ENCODE measurements around the gene SAXO2. TPM values are rescaled to one million over a fixed set of nuclear protein-coding genes. Genes with fewer than 3 reads are reported as not detected.
A peak's percentile ranks its signal among the peaks of the same experiment; 100 is the strongest.
"Not testable (repeated sequence)": the region's sequence is repeated elsewhere in the genome, so short reads cannot be mapped to it uniquely, and the experiment has no call there.

SAXO2 gene, protein sequence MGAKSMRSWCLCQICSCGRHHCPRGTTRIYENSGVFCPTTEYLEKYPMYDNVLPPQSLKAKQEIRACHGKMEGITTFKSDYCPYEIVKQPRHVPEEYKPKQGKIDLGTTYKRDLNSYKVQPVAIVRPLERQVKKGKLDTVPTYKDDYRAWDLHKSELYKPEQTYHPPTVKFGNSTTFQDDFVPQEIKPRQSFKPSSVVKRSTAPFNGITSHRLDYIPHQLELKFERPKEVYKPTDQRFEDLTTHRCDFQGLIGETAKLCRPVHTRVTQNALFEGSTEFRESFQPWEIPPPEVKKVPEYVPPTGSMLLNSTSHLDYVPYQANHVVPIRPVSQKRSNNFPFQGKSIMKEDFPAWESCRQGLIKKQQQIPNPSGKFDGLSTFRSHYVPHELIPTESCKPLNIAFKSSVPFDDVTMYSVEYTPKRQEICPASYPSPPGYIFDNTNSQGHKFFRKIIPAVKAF
- total RNA-seq (1 to 10 TPM in 5 of 6 donors, under 1 TPM in 1; 0.88 to 4.3 (median 1.5) TPM), polyA plus RNA-seq (1 to 10 TPM; 1.6 to 7.1 TPM)

DNA sequence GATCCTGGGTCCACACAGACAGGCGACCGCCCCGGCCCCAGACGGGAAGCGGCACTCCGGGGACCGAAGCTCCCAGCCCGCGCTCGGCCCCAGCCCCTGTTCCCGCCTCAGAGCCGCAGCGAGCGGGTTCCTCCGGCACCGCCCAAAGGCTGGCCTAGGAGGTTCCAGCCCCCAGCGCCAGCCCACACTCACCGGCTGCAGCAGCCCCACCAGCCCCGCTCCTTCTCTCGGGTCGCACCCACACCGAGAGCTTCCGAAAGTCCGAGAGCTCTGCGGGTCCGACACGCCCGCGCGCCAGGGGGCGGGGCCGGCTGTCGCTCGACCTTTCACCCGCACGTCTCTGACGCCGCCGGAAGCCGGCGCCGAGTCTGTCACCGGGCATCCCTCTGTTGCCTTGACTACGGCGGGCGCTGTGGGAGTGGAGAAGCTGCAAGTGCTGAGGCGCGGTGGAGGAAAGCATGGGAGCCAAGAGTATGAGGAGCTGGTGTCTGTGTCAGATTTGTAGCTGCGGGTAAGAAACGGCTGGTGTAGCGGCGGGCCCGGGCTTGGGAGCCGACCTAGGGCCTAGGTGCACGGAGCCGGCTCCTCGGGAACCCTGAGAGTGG lies at the start of gene SAXO2, which contains the start of gene EFL1:
Gene SAXO2 (plus strand): TSS at position 397 of the 605 bp plus-strand sequence. CDS start 62 bp downstream, at position 459.
Gene EFL1 (minus strand): TSS at position 313 of the 605 bp plus-strand sequence. CDS start 956 bp downstream, outside the sequence.
- TF ChIP-seq, protein P1, sequence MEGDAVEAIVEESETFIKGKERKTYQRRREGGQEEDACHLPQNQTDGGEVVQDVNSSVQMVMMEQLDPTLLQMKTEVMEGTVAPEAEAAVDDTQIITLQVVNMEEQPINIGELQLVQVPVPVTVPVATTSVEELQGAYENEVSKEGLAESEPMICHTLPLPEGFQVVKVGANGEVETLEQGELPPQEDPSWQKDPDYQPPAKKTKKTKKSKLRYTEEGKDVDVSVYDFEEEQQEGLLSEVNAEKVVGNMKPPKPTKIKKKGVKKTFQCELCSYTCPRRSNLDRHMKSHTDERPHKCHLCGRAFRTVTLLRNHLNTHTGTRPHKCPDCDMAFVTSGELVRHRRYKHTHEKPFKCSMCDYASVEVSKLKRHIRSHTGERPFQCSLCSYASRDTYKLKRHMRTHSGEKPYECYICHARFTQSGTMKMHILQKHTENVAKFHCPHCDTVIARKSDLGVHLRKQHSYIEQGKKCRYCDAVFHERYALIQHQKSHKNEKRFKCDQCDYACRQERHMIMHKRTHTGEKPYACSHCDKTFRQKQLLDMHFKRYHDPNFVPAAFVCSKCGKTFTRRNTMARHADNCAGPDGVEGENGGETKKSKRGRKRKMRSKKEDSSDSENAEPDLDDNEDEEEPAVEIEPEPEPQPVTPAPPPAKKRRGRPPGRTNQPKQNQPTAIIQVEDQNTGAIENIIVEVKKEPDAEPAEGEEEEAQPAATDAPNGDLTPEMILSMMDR (IDR thresholded peaks at IDR 0.05): no peak
- Histone ChIP-seq H3K36me3 (peaks cover 0 to 8% (median 0%) of the 10 kb centered on the region in 3 donors), H3K4me1 (peaks cover 7 to 9% (median 7%) of the 10 kb centered on the region in 3 donors), H3K27me3 (no peaks in the 10 kb centered on the region), H3K27ac (peak within 1 kb of the TSS; percentile 66 to 79 (median 72)), H3K4me3 (peak within 1 kb of the TSS; percentile 62 to 94 (median 80)), H3K9me3 (no peaks in the 10 kb centered on the region)
- WGBS, 2 donors: 0% methylated on average over 45 to 57 of the region's 57 CpGs
- intact Hi-C loops (cut with DNase I): no loop called here
- FAIRE-seq (no peak), DNase-seq (peak; percentile 87 to 97 (median 92)), ATAC-seq (peak; percentile 96 to 99 (median 98))

- intact Hi-C loops (cut with DNase I); H3K4me3 ChIP-seq; H3K27me3 ChIP-seq; DNase-seq; H3K9me3 ChIP-seq; H3K27ac ChIP-seq; H3K4me1 ChIP-seq; ATAC-seq: not testable (repeated sequence)
- peak; percentile 65 for FAIRE-seq
- WGBS, 2 donors: 77% methylated on average over 2 of the region's 2 CpGs
- H3K36me3 ChIP-seq: peaks cover 0 to 11% (median 0%) of the 10 kb centered on the region in 3 donors
Measured at GRCh38 chr15:82216092-82216491, 46.5 kb upstream of the SAXO2 start.

GRCh38 chr15:82221535-82221934 lies 41.1 kb upstream of the SAXO2 start:
- H3K4me1 ChIP-seq; H3K4me3 ChIP-seq; H3K9me3 ChIP-seq; FAIRE-seq; DNase-seq; H3K27me3 ChIP-seq; H3K27ac ChIP-seq; intact Hi-C loops (cut with DNase I): not testable (repeated sequence)
- 80 to 92% methylated on average over 2 of the region's 2 CpGs for WGBS, 2 donors
- ATAC-seq: peak in 3 of 4 donors; percentile 40 to 59 (median 45)
- peaks cover 0 to 11% (median 0%) of the 10 kb centered on the region in 3 donors for H3K36me3 ChIP-seq

GRCh38 chr15:82228750-82229149 lies 33.9 kb upstream of the SAXO2 start:
- no peaks in the 10 kb centered on the region for H3K36me3 ChIP-seq
- H3K4me1 ChIP-seq: no peaks in the 10 kb centered on the region

DNA sequence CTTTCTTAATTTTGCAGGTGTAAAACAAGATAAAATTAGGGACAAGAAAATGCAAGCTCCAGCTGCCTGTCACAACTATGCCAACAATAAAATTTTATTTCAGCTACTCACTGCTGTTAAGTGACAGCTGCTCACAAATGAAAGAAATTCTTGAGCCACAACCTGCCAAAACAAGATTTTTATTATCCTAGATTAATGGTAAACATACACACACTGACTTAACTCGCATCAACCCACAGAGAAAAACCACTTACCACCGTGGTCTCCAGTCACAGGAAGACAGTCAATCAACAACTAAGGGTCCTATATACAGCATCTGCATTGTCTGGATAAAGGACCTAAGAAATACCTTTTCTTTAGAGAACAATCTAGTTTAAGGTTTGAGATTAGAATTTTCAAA lies 31.4 kb upstream of the SAXO2 start:
- no peaks in the 10 kb centered on the region for H3K27me3 ChIP-seq
- no peaks in the 10 kb centered on the region for H3K9me3 ChIP-seq
- DNase-seq (no peak), FAIRE-seq (no peak), ATAC-seq (no peak)
- no peaks in the 10 kb centered on the region for H3K4me1 ChIP-seq
- no peak overlapping the region for H3K27ac ChIP-seq
- H3K4me3 ChIP-seq: no peak overlapping the region
- H3K36me3 ChIP-seq: no peaks in the 10 kb centered on the region
- TF ChIP-seq, protein P1 (IDR thresholded peaks at IDR 0.05): no peak
- WGBS, 2 donors: 70 to 72% methylated on average over 2 of the region's 2 CpGs
- intact Hi-C loops (cut with DNase I): no loop called here

More at GRCh38 chr15:82228750-82229149, 33.9 kb upstream of the SAXO2 start:
- FAIRE-seq: no peak
- intact Hi-C loops (cut with DNase I): no loop called here
- TF ChIP-seq, protein P1 (IDR thresholded peaks at IDR 0.05): no peak
- 84 to 90% methylated on average over 1 of the region's 1 CpG for WGBS, 2 donors
- H3K27ac ChIP-seq: no peak overlapping the region
- no peak for DNase-seq
- no peak for ATAC-seq
- no peaks in the 10 kb centered on the region for H3K27me3 ChIP-seq
- no peak overlapping the region for H3K4me3 ChIP-seq
- H3K9me3 ChIP-seq: no peaks in the 10 kb centered on the region

Measured in pancreas (tissue), 10 donors.